Upper lobe of left lung (tissue), 6 donors: ENCODE results near the gene SLC35B4. TPM values are rescaled to one million over a fixed set of nuclear protein-coding genes. Genes with fewer than 3 reads are reported as not detected.
A peak's percentile ranks its signal among the peaks of the same experiment; 100 is the strongest.

Experiments
- ATAC-seq, 2 donors: fragments of 200-7000 bp; cut with Tn5 transposase; one replicate each; pipeline ENCODE4 v1.9.1; 2022; ENCODE audit warnings: mild to moderate bottlenecking in 2 of 2, moderate library complexity in 2 of 2; ENCODE audit not compliant: low FRiP score in 2 of 2
- DNase-seq, 2 donors: peaks; one replicate each; pipeline ENCODE4 v3.0.0-alpha.2; 2019 to 2020
- H3K27ac ChIP-seq, 4 donors: fragments of 200-600 bp; sonication (generic); one replicate each; pipeline ENCODE4 v1.5.1; 2016 to 2019
- H3K27me3 ChIP-seq, 4 donors: fragments of 200-600 bp; sonication (generic); one replicate each; pipeline ENCODE4 v1.5.1; 2017 to 2019
- H3K36me3 ChIP-seq, 4 donors: fragments of 200-600 bp; sonication (generic); one replicate each; pipeline ENCODE4 v1.5.1; 2016 to 2019
- H3K4me1 ChIP-seq, 4 donors: fragments of 200-600 bp; sonication (generic); one replicate each; pipeline ENCODE4 v1.5.1; 2018 to 2019
- H3K4me3 ChIP-seq, 4 donors: fragments of 200-600 bp; sonication (generic); one replicate each; pipeline ENCODE4 v1.5.1; 2017 to 2019; ENCODE audit warnings: mild to moderate bottlenecking in 2 of 4, moderate library complexity in 1 of 4
- H3K9me3 ChIP-seq, 4 donors: fragments of 200-600 bp; sonication (generic); one replicate each; pipeline ENCODE4 v1.5.1; 2018 to 2019
- CTCF ChIP-seq, 6 experiments: fragments of 450-650 bp in 4 of 6; fragments of 200-600 bp in 2 of 6; sonication (generic) in 2 of 6; IDR thresholded peaks; one replicate each; pipeline ENCODE4 v1.5.1; 2016 to 2019; ENCODE audit warnings: antibody characterized with exemption in 6 of 6
- EP300 ChIP-seq, 4 donors: sonication (generic); formaldehyde crosslinking; IDR thresholded peaks; one replicate each; pipeline ENCODE4 v1.5.1; 2017; ENCODE audit warnings: antibody characterized with exemption in 4 of 4, control low read depth in 2 of 4
- POLR2A ChIP-seq, 4 donors: fragments of 450-650 bp; IDR thresholded peaks; one replicate each; pipeline ENCODE4 v1.5.1; 2016 to 2017; ENCODE audit warnings: antibody characterized with exemption in 4 of 4, mild to moderate bottlenecking in 2 of 4
- POLR2AphosphoS5 ChIP-seq, 2 donors: sonication (generic); formaldehyde crosslinking; IDR thresholded peaks; one replicate each; pipeline ENCODE4 v1.5.1; 2017; ENCODE audit warnings: antibody characterized with exemption in 2 of 2
- WGBS, 2 donors: methylation state at CpG; one replicate each; pipeline ENCODE4 v1.1.5; 2017 to 2018; 5-methylcytosine and 5-hydroxymethylcytosine counted together
- total RNA-seq, 6 donors: library from RNA; depleted of rRNA in 4 of 6; stranded (reverse); fragments of >200 nt in 4 of 6; gene quantifications; one replicate each; pipeline versions ENCODE4 v1.1.0 to v1.2.1, GENCODE V29; 2016 to 2021
- donor health status: DM: no; HTN: no; CAD: no; lungs with moderate emphysema.
- donor health status: DM: no; HTN: yes; CAD: no; lungs with severe emphysema.

SLC35B4 gene
- total RNA-seq, 6 donors from 2014 or later: 1.8 to 16.8 (median 11.2) TPM

- TF ChIP-seq EP300 (IDR thresholded peaks at IDR 0.05) (no peak), POLR2A (IDR thresholded peaks at IDR 0.05) (no peak)
- no peak overlapping the region for H3K4me3 ChIP-seq
- ATAC-seq (no peak), DNase-seq (no peak)
- H3K36me3 ChIP-seq: no peaks in the 10 kb centered on the region
- no peaks in the 10 kb centered on the region for H3K9me3 ChIP-seq
- no peak overlapping the region for H3K27ac ChIP-seq
- H3K4me1 ChIP-seq: no peaks in the 10 kb centered on the region
- 79 to 82% methylated on average over 3 of the region's 3 CpGs for WGBS, 2 donors
- H3K27me3 ChIP-seq: no peaks in the 10 kb centered on the region
These were observed 37.4 kb downstream of the SLC35B4 start for GRCh38 chr7:134279336-134279735.

- Histone ChIP-seq H3K4me1 (no peaks in the 10 kb centered on the region), H3K4me3 (no peak overlapping the region), H3K27me3 (no peaks in the 10 kb centered on the region), H3K9me3 (no peaks in the 10 kb centered on the region), H3K27ac (no peak overlapping the region), H3K36me3 (no peaks in the 10 kb centered on the region)
- no peak for ATAC-seq
- no peak for DNase-seq
- TF ChIP-seq CTCF (IDR thresholded peaks at IDR 0.05) (no peak), POLR2A (IDR thresholded peaks at IDR 0.05) (no peak), POLR2AphosphoS5 (IDR thresholded peaks at IDR 0.05) (no peak), EP300 (IDR thresholded peaks at IDR 0.05) (no peak)
- 71 to 75% methylated on average over 7 of the region's 7 CpGs for WGBS, 2 donors
These were observed 38.1 kb downstream of the SLC35B4 start for GRCh38 chr7:134278502-134279153.

- TF ChIP-seq POLR2A (IDR thresholded peaks at IDR 0.05): no peak
- H3K4me3 ChIP-seq: no peak overlapping the region
- ATAC-seq (no peak), DNase-seq (no peak)
- H3K27me3 ChIP-seq: no peaks in the 10 kb centered on the region
- no peaks in the 10 kb centered on the region for H3K36me3 ChIP-seq
- no peaks in the 10 kb centered on the region for H3K4me1 ChIP-seq
- H3K27ac ChIP-seq: no peak overlapping the region
- no peaks in the 10 kb centered on the region for H3K9me3 ChIP-seq
- 38 to 46% methylated on average over 5 of the region's 5 CpGs for WGBS, 2 donors
These were observed 39.8 kb downstream of the SLC35B4 start for GRCh38 chr7:134276951-134277350.

GRCh38 chr7:134262322-134262721 is 54.4 kb downstream of the SLC35B4 start:
- no peak overlapping the region for H3K27ac ChIP-seq
- ATAC-seq: no peak
- WGBS, 2 donors: 79 to 94% methylated on average over 4 of the region's 4 CpGs

GRCh38 chr7:134255814-134256213 is 60.9 kb downstream of the SLC35B4 start:
- 82 to 84% methylated on average over 5 of the region's 5 CpGs for WGBS, 2 donors
- DNase-seq (no peak), ATAC-seq (no peak)
- H3K27ac ChIP-seq: no peak overlapping the region
- H3K4me3 ChIP-seq: no peak overlapping the region
- no peaks in the 10 kb centered on the region for H3K27me3 ChIP-seq
- no peaks in the 10 kb centered on the region for H3K9me3 ChIP-seq
- H3K36me3 ChIP-seq: no peaks in the 10 kb centered on the region
- TF ChIP-seq EP300 (IDR thresholded peaks at IDR 0.05) (no peak), CTCF (IDR thresholded peaks at IDR 0.05) (no peak), POLR2A (IDR thresholded peaks at IDR 0.05) (no peak), POLR2AphosphoS5 (IDR thresholded peaks at IDR 0.05) (no peak)
- H3K4me1 ChIP-seq: no peaks in the 10 kb centered on the region

More at GRCh38 chr7:134262322-134262721, 54.4 kb downstream of the SLC35B4 start:
- no peaks in the 10 kb centered on the region for H3K36me3 ChIP-seq
- H3K9me3 ChIP-seq: no peaks in the 10 kb centered on the region
- no peaks in the 10 kb centered on the region for H3K27me3 ChIP-seq
- no peak for DNase-seq
- TF ChIP-seq EP300 (IDR thresholded peaks at IDR 0.05) (no peak), POLR2A (IDR thresholded peaks at IDR 0.05) (no peak), POLR2AphosphoS5 (IDR thresholded peaks at IDR 0.05) (no peak), CTCF (IDR thresholded peaks at IDR 0.05) (no peak)
- H3K4me3 ChIP-seq: no peak overlapping the region
- no peaks in the 10 kb centered on the region for H3K4me1 ChIP-seq

- Histone ChIP-seq H3K4me1 (no peaks in the 10 kb centered on the region), H3K36me3 (no peaks in the 10 kb centered on the region), H3K27me3 (no peaks in the 10 kb centered on the region), H3K27ac (no peak overlapping the region), H3K4me3 (no peak overlapping the region), H3K9me3 (no peaks in the 10 kb centered on the region)
- ATAC-seq (no peak), DNase-seq (no peak)
- TF ChIP-seq POLR2A (IDR thresholded peaks at IDR 0.05): no peak
- peak in 1 of 6 experiments; percentile 16 for TF ChIP-seq CTCF (IDR thresholded peaks at IDR 0.05)
- 92 to 98% methylated on average over 3 of the region's 3 CpGs for WGBS, 2 donors
These were observed 62.4 kb downstream of the SLC35B4 start for GRCh38 chr7:134254311-134254710.
